Activated CD8-positive, alpha-beta memory T cell treated with anti-CD3 and anti-CD28 coated beads for 24 hours (primary cell): ENCODE results near the gene PPIL4.

Source experiments
- DNase-seq: peaks from one replicate; pipeline ENCODE4 v3.0.0-alpha.2; 2020

The PPIL4 gene

GRCh38 chr6:149457316-149457884 is 88.4 kb downstream of the PPIL4 start:
- DNase-seq, result no peak

- no peak for DNase-seq
These were observed 89.4 kb downstream of the PPIL4 start for GRCh38 chr6:149456311-149457021.

GRCh38 chr6:149455031-149455732 is 90.7 kb downstream of the PPIL4 start:
- DNase-seq, result no peak
